T-helper 17 cell (primary cell): Measurements from ENCODE around the gene CDC42BPG. TPM values are rescaled to one million over a fixed set of nuclear protein-coding genes. Genes with fewer than 3 reads are reported as not detected.

Experiments used
- ATAC-seq: fragments of 150-1000 bp; cut with Tn5 transposase; 2 replicates; pipeline ENCODE4 v1.10.0; 2021; ENCODE audit warnings: mild to moderate bottlenecking, moderate library complexity
- DNase-seq, 3 donors: peaks; one replicate each; pipeline versions ENCODE4 v3.0.0 to v3.0.0-alpha.2; 2020 to 2021
- H3K9me3 ChIP-seq: one replicate; pipeline ENCODE4 v1.7.0; 2013; ENCODE audit warnings: low read length, mild to moderate bottlenecking; ENCODE audit not compliant: control insufficient read depth, poor library complexity, severe bottlenecking
- H3K27ac Mint-ChIP-seq: one replicate; pipeline ENCODE4 v1.8.0; 2022; ENCODE audit warnings: mild to moderate bottlenecking, moderate library complexity, mixed read lengths
- H3K27me3 Mint-ChIP-seq: one replicate; pipeline ENCODE4 v1.8.0; 2022; ENCODE audit warnings: mixed read lengths
- H3K36me3 Mint-ChIP-seq: one replicate; pipeline ENCODE4 v1.8.0; 2022; ENCODE audit warnings: low read depth, mixed read lengths
- H3K4me1 Mint-ChIP-seq: one replicate; pipeline ENCODE4 v1.8.0; 2022; ENCODE audit warnings: mild to moderate bottlenecking, mixed read lengths
- H3K4me3 Mint-ChIP-seq: one replicate; pipeline ENCODE4 v1.8.0; 2022; ENCODE audit warnings: mild to moderate bottlenecking, moderate library complexity, mixed read lengths
- total RNA-seq, 4 donors: library from RNA in 2 of 4; stranded (reverse) in 2 of 4; gene quantifications; one replicate each; pipeline ENCODE4 v1.2.3 and lab custom pipeline; 2022 to 2026

The CDC42BPG gene
- total RNA-seq, 2 donors from 2014 or later = 4.0 to 7.7 TPM

GRCh38 chr11:64803846-64804345 is 40.6 kb downstream of the CDC42BPG start:
- Mint-ChIP-seq H3K36me3 (peaks cover 5% of the 10 kb centered on the region), H3K27me3 (no peaks in the 10 kb centered on the region)
- ATAC-seq = no peak

GRCh38 chr11:64803158-64803845 is 41.2 kb downstream of the CDC42BPG start, which contains the start of gene MAP4K2:
TSS of gene MAP4K2 (minus strand) at chr11:64803214. CDS start at chr11:64803149, 65 bp downstream.
- DNase-seq = peak; percentile 90 to 97 (median 92)
- ATAC-seq = peak; percentile 93
- peaks cover 24% of the 10 kb centered on the region for H3K4me1 Mint-ChIP-seq
- H3K36me3 Mint-ChIP-seq = peaks cover 8% of the 10 kb centered on the region
- H3K27ac Mint-ChIP-seq = peak within 1 kb of the TSS; percentile 95
- H3K9me3 ChIP-seq = no peaks in the 10 kb centered on the region
- no peaks in the 10 kb centered on the region for H3K27me3 Mint-ChIP-seq
- H3K4me3 Mint-ChIP-seq = peak within 1 kb of the TSS; percentile 89

More at GRCh38 chr11:64803846-64804345, 40.6 kb downstream of the CDC42BPG start:
- Mint-ChIP-seq H3K4me3 (peak overlapping the region; percentile 89), H3K4me1 (peaks cover 21% of the 10 kb centered on the region), H3K27ac (peak overlapping the region; percentile 95)
- no peak for DNase-seq
- no peaks in the 10 kb centered on the region for H3K9me3 ChIP-seq

GRCh38 chr11:64802370-64803157 is 41.9 kb downstream of the CDC42BPG start:
- peak overlapping the region; percentile 82 for H3K4me3 Mint-ChIP-seq
- no peaks in the 10 kb centered on the region for H3K27me3 Mint-ChIP-seq
- DNase-seq = peak in 1 of 3 donors; percentile 45

GRCh38 chr11:64801561-64802369 is 42.7 kb downstream of the CDC42BPG start:
- no peaks in the 10 kb centered on the region for H3K9me3 ChIP-seq
- DNase-seq = no peak
- peaks cover 7% of the 10 kb centered on the region for H3K36me3 Mint-ChIP-seq
- peak overlapping the region; percentile 80 for H3K27ac Mint-ChIP-seq
- H3K27me3 Mint-ChIP-seq = no peaks in the 10 kb centered on the region
- ATAC-seq = no peak
- peaks cover 20% of the 10 kb centered on the region for H3K4me1 Mint-ChIP-seq
- H3K4me3 Mint-ChIP-seq = peak overlapping the region; percentile 82

More at GRCh38 chr11:64802370-64803157, 41.9 kb downstream of the CDC42BPG start:
- H3K36me3 Mint-ChIP-seq = peaks cover 8% of the 10 kb centered on the region
- H3K27ac Mint-ChIP-seq = peak overlapping the region; percentile 95
- peaks cover 24% of the 10 kb centered on the region for H3K4me1 Mint-ChIP-seq
- no peaks in the 10 kb centered on the region for H3K9me3 ChIP-seq
- ATAC-seq = peak; percentile 37

GRCh38 chr11:64801158-64801464 is 43.3 kb downstream of the CDC42BPG start:
- H3K4me3 Mint-ChIP-seq = peak overlapping the region; percentile 69
- H3K9me3 ChIP-seq = no peaks in the 10 kb centered on the region
- H3K27ac Mint-ChIP-seq = peak overlapping the region; percentile 80
- peaks cover 20% of the 10 kb centered on the region for H3K4me1 Mint-ChIP-seq
- no peaks in the 10 kb centered on the region for H3K27me3 Mint-ChIP-seq
- ATAC-seq (no peak), DNase-seq (no peak)
- H3K36me3 Mint-ChIP-seq = peaks cover 4% of the 10 kb centered on the region

- H3K27me3 Mint-ChIP-seq = no peaks in the 10 kb centered on the region
- peak overlapping the region; percentile 69 for H3K4me3 Mint-ChIP-seq
- no peaks in the 10 kb centered on the region for H3K9me3 ChIP-seq
- DNase-seq = no peak
- peaks cover 20% of the 10 kb centered on the region for H3K4me1 Mint-ChIP-seq
- no peak for ATAC-seq
- H3K27ac Mint-ChIP-seq = no peak overlapping the region
- peaks cover 4% of the 10 kb centered on the region for H3K36me3 Mint-ChIP-seq
Measured at GRCh38 chr11:64800303-64801157, 43.9 kb downstream of the CDC42BPG start.

GRCh38 chr11:64799623-64800302 is 44.7 kb downstream of the CDC42BPG start:
- ATAC-seq = no peak
- peaks cover 22% of the 10 kb centered on the region for H3K4me1 Mint-ChIP-seq
- no peak overlapping the region for H3K4me3 Mint-ChIP-seq
- no peak for DNase-seq
- no peaks in the 10 kb centered on the region for H3K9me3 ChIP-seq
- H3K36me3 Mint-ChIP-seq = peaks cover 4% of the 10 kb centered on the region
- H3K27me3 Mint-ChIP-seq = no peaks in the 10 kb centered on the region
- H3K27ac Mint-ChIP-seq = peak overlapping the region; percentile 4

- Mint-ChIP-seq H3K4me1 (peaks cover 26% of the 10 kb centered on the region), H3K36me3 (peaks cover 6% of the 10 kb centered on the region), H3K4me3 (no peak overlapping the region), H3K27ac (peak overlapping the region; percentile 4), H3K27me3 (no peaks in the 10 kb centered on the region)
- H3K9me3 ChIP-seq = no peaks in the 10 kb centered on the region
- no peak for DNase-seq
- ATAC-seq = no peak
Measured at GRCh38 chr11:64799256-64799622, 45.2 kb downstream of the CDC42BPG start.

GRCh38 chr11:64796757-64797541 is 47.5 kb downstream of the CDC42BPG start:
- no peak for ATAC-seq
- Mint-ChIP-seq H3K27me3 (no peaks in the 10 kb centered on the region), H3K27ac (no peak overlapping the region), H3K4me1 (peaks cover 22% of the 10 kb centered on the region), H3K4me3 (no peak overlapping the region), H3K36me3 (peaks cover 6% of the 10 kb centered on the region)
- H3K9me3 ChIP-seq = no peaks in the 10 kb centered on the region
- DNase-seq = no peak

- no peaks in the 10 kb centered on the region for H3K27me3 Mint-ChIP-seq
- peaks cover 19% of the 10 kb centered on the region for H3K4me1 Mint-ChIP-seq
- no peaks in the 10 kb centered on the region for H3K9me3 ChIP-seq
- ATAC-seq (no peak), DNase-seq (no peak)
- H3K36me3 Mint-ChIP-seq = peaks cover 6% of the 10 kb centered on the region
- no peak overlapping the region for H3K4me3 Mint-ChIP-seq
- no peak overlapping the region for H3K27ac Mint-ChIP-seq
Measured at GRCh38 chr11:64796047-64796756, 48.3 kb downstream of the CDC42BPG start.

GRCh38 chr11:64794526-64794925 is 49.9 kb downstream of the CDC42BPG start:
- DNase-seq = no peak
- Mint-ChIP-seq H3K4me3 (peak overlapping the region; percentile 76), H3K27me3 (no peaks in the 10 kb centered on the region), H3K27ac (peak overlapping the region; percentile 75), H3K36me3 (peaks cover 6% of the 10 kb centered on the region), H3K4me1 (peaks cover 17% of the 10 kb centered on the region)
- ATAC-seq = no peak
- H3K9me3 ChIP-seq = no peaks in the 10 kb centered on the region
